ENCODE results near the gene PSME1. TPM values are rescaled to one million over a fixed set of nuclear protein-coding genes. Genes with fewer than 3 reads are reported as not detected.

The PSME1 gene
- total and polyA plus RNA-seq, 2 of the 13 experiments (the other 11 are each of a cell fraction or from before 2014, with no cell fraction given), result 159 to 608 TPM

DNA sequence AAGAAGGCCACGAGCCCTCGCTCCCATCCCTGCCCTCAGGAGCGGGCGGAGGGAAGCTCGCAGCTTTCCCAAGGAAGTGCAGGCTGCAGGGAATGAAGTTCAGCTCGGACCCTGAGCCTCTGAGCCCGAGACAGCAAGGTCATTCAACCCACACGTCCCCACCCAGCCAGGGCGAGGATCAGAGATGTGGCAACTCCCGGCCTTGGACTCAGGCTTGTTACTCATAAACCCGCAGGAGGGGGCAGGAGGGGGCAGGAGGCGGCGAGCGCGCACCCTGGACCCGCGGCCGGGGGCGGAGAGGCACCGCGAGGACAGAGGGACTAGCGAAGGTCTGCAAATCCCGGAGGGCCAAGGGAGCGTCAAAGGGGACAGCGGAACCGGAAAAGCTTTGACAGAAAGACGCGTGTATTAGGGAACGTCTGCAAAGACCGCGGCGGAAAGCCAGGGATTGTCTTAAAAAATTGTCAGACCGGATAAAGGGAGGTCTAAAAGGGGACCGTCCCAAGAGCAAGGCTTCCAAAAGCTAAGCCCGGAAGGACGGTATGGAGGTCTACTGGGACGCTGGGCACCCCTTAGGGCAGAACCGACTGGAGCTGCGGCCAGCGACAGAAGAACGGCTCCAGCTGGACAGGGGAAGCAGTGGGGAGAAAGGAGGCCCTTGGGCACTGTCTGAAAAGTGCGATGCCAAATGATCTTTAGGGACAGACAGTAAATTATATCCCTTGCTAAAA is 22.0 kb upstream of the PSME1 start (continued):
- TF ChIP-seq GFI1 (CRISPR knock-in tag; IDR thresholded peaks at IDR 0.05; ENCODE audit: borderline replicate concordance) (peak; percentile 92), KDM5B (CRISPR knock-in tag; IDR thresholded peaks at IDR 0.05; ENCODE audit: borderline replicate concordance) (peak; percentile 97; the same call in 1 of the 2 replicates), PCBP2 (optimal IDR thresholded peaks at IDR 0.05; ENCODE audit: low read depth, low read length, poor library complexity, severe bottlenecking) (peak; percentile 80), ZNF549 (CRISPR knock-in tag; IDR thresholded peaks at IDR 0.05) (peak; percentile 16; the same call in 1 of the 2 replicates), STAT5B (CRISPR knock-in tag; IDR thresholded peaks at IDR 0.05) (peak; percentile 60; the same call in 1 of the 2 replicates), ZNF772 (CRISPR knock-in tag; IDR thresholded peaks at IDR 0.05) (peak; percentile 97), ZFY (CRISPR knock-in tag; IDR thresholded peaks at IDR 0.05) (peak; percentile 99), THAP11 (CRISPR knock-in tag; IDR thresholded peaks at IDR 0.05) (peak; percentile 89), HOXA9 (CRISPR knock-in tag; IDR thresholded peaks at IDR 0.05; ENCODE audit: borderline replicate concordance) (no peak), SIX1 (CRISPR knock-in tag; IDR thresholded peaks at IDR 0.05; ENCODE audit: borderline replicate concordance) (peak; percentile 87), ARNT2 (CRISPR knock-in tag; IDR thresholded peaks at IDR 0.05; ENCODE audit: low read depth) (peak; percentile 97), SOX6 (IDR thresholded peaks at IDR 0.05) (no peak), SOX6 (CRISPR knock-in tag; IDR thresholded peaks at IDR 0.05) (peak; percentile 97), CAMTA2 (CRISPR knock-in tag; IDR thresholded peaks at IDR 0.05; ENCODE audit: borderline replicate concordance) (no peak), EED (CRISPR knock-in tag; IDR thresholded peaks at IDR 0.05) (peak; percentile 89), KDM5A (IDR thresholded peaks at IDR 0.05; ENCODE audit: borderline replicate concordance, low read length) (peak; percentile 85; the same call in 1 of the 2 replicates), ZNF260 (CRISPR knock-in tag; IDR thresholded peaks at IDR 0.05; ENCODE audit: borderline replicate concordance, low read depth) (0 out of 2 replicates have a peak, but pooled peaks have one; percentile 89), NRL (CRISPR knock-in tag; IDR thresholded peaks at IDR 0.05; ENCODE audit: borderline replicate concordance) (peak; percentile 93), PHF21A (CRISPR knock-in tag; IDR thresholded peaks at IDR 0.05) (no peak), RFXANK (CRISPR knock-in tag; IDR thresholded peaks at IDR 0.05) (peak; percentile 95)
- TF ChIP-seq, protein P1, sequence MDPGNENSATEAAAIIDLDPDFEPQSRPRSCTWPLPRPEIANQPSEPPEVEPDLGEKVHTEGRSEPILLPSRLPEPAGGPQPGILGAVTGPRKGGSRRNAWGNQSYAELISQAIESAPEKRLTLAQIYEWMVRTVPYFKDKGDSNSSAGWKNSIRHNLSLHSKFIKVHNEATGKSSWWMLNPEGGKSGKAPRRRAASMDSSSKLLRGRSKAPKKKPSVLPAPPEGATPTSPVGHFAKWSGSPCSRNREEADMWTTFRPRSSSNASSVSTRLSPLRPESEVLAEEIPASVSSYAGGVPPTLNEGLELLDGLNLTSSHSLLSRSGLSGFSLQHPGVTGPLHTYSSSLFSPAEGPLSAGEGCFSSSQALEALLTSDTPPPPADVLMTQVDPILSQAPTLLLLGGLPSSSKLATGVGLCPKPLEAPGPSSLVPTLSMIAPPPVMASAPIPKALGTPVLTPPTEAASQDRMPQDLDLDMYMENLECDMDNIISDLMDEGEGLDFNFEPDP (CRISPR knock-in tag; conservative IDR thresholded peaks at IDR 0.05), result no peak
- TF ChIP-seq, protein P2, sequence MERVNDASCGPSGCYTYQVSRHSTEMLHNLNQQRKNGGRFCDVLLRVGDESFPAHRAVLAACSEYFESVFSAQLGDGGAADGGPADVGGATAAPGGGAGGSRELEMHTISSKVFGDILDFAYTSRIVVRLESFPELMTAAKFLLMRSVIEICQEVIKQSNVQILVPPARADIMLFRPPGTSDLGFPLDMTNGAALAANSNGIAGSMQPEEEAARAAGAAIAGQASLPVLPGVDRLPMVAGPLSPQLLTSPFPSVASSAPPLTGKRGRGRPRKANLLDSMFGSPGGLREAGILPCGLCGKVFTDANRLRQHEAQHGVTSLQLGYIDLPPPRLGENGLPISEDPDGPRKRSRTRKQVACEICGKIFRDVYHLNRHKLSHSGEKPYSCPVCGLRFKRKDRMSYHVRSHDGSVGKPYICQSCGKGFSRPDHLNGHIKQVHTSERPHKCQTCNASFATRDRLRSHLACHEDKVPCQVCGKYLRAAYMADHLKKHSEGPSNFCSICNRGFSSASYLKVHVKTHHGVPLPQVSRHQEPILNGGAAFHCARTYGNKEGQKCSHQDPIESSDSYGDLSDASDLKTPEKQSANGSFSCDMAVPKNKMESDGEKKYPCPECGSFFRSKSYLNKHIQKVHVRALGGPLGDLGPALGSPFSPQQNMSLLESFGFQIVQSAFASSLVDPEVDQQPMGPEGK (CRISPR knock-in tag; IDR thresholded peaks at IDR 0.05), result peak; percentile 100
- TF ChIP-seq, protein P3, sequence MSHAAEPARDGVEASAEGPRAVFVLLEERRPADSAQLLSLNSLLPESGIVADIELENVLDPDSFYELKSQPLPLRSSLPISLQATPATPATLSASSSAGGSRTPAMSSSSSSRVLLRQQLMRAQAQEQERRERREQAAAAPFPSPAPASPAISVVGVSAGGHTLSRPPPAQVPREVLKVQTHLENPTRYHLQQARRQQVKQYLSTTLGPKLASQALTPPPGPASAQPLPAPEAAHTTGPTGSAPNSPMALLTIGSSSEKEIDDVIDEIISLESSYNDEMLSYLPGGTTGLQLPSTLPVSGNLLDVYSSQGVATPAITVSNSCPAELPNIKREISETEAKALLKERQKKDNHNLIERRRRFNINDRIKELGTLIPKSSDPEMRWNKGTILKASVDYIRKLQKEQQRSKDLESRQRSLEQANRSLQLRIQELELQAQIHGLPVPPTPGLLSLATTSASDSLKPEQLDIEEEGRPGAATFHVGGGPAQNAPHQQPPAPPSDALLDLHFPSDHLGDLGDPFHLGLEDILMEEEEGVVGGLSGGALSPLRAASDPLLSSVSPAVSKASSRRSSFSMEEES (CRISPR knock-in tag; IDR thresholded peaks at IDR 0.05), result peak; percentile 91
- TF ChIP-seq, protein P4, sequence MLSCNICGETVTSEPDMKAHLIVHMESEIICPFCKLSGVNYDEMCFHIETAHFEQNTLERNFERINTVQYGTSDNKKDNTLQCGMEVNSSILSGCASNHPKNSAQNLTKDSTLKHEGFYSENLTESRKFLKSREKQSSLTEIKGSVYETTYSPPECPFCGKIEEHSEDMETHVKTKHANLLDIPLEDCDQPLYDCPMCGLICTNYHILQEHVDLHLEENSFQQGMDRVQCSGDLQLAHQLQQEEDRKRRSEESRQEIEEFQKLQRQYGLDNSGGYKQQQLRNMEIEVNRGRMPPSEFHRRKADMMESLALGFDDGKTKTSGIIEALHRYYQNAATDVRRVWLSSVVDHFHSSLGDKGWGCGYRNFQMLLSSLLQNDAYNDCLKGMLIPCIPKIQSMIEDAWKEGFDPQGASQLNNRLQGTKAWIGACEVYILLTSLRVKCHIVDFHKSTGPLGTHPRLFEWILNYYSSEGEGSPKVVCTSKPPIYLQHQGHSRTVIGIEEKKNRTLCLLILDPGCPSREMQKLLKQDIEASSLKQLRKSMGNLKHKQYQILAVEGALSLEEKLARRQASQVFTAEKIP (CRISPR knock-in tag; IDR thresholded peaks at IDR 0.05; ENCODE audit: borderline replicate concordance), result no peak

All from HepG2 (cell line).